A549 (cell line): ENCODE measurements around the gene SLC17A3. TPM values are rescaled to one million over a fixed set of nuclear protein-coding genes. Genes with fewer than 3 reads are reported as not detected.

Experiments
- ATAC-seq, 2 experiments: fragments of 200-7000 bp in 1 of 2; fragments of >200 bp in 1 of 2; cut with Nextera tagmentation in 1 of 2; cut with Tn5 transposase in 1 of 2; 3 replicates each; pipeline versions ENCODE4 v1.8.0 to v1.9.1; 2018 to 2020; ENCODE audit warnings: mild to moderate bottlenecking in 1 of 2, moderate library complexity in 1 of 2
- CTCF ChIA-PET: fragments of 300-600 bp; sonication (Branson Sonifier 250); formaldehyde crosslinking; extraction: SDS; loops from one replicate; lab custom pipeline; 2021; ENCODE audit warnings: antibody characterized with exemption, inconsistent platforms; lab: Yijun Ruan, JAX
- POLR2A ChIA-PET: fragments of 350-600 bp; formaldehyde crosslinking; extraction: SDS; loops from one replicate; lab custom pipeline; 2021; ENCODE audit warnings: antibody characterized with exemption, inconsistent platforms; lab: Yijun Ruan, JAX
- DNase-seq, 2 experiments: peaks; one replicate each; pipeline versions ENCODE4 v3.0.0 to v3.0.0-alpha.2; 2011 to 2016; ENCODE audit warnings: low read depth in 1 of 2, low spot score in 1 of 2
- FAIRE-seq: peaks from 2 replicates; lab custom pipeline; 2011; peaks lifted over from hg19 to GRCh38; lab: Jason Lieb, UNC
- H3K27ac ChIP-seq, 2 experiments: fragments of >200 bp; sonication (Bioruptor Twin); formaldehyde crosslinking; 3 replicates each; pipeline ENCODE4 v1.5.1; 2016 to 2017
- H3K4me1 ChIP-seq: fragments of >200 bp; sonication (Bioruptor Twin); formaldehyde crosslinking; 3 replicates; pipeline ENCODE4 v1.6.1; 2016
- H3K4me2 ChIP-seq: fragments of >200 bp; sonication (Bioruptor Twin); formaldehyde crosslinking; 3 replicates; pipeline ENCODE4 v1.6.1; 2016
- H3K4me3 ChIP-seq: fragments of >200 bp; sonication (Bioruptor Twin); formaldehyde crosslinking; 3 replicates; pipeline ENCODE4 v1.5.1; 2016
- H3K9me3 ChIP-seq: fragments of >200 bp; sonication (Bioruptor Twin); formaldehyde crosslinking; 3 replicates; pipeline ENCODE4 v1.6.1; 2016
- ATOH8 ChIP-seq: fragments of 250-450 bp; sonication (Bioruptor Pico); IDR thresholded peaks from 2 replicates; pipeline ENCODE4 v1.5.0; 2020; ENCODE audit warnings: low read depth, mild to moderate bottlenecking, moderate library complexity
- BHLHE40 ChIP-seq: IDR thresholded peaks from 2 replicates; pipeline ENCODE4 v1.6.1; 2012; ENCODE audit warnings: low read depth, low read length, inconsistent platforms
- CBX2 ChIP-seq: fragments of 200-600 bp; sonication (generic); IDR thresholded peaks from 2 replicates; pipeline ENCODE4 v1.6.1; 2016; ENCODE audit warnings: low read depth, mild to moderate bottlenecking, borderline replicate concordance
- CTCF ChIP-seq: fragments of >200 bp; sonication (Bioruptor Twin); formaldehyde crosslinking; IDR thresholded peaks from 3 replicates; pipeline ENCODE4 v1.5.1; 2016
- EHMT2 ChIP-seq: fragments of 200-600 bp; sonication (generic); IDR thresholded peaks from 2 replicates; pipeline ENCODE4 v1.6.1; 2016; ENCODE audit warnings: antibody characterized with exemption, low read depth, mild to moderate bottlenecking, moderate library complexity
- EP300 ChIP-seq, 2 experiments: fragments of >200 bp; sonication (Bioruptor Twin); formaldehyde crosslinking; IDR thresholded peaks; 2 replicates in 1 of 2; 3 replicates in 1 of 2; pipeline ENCODE4 v1.6.1; 2016 to 2017
- FOSB ChIP-seq: fragments of 250-450 bp; sonication (Bioruptor Pico); IDR thresholded peaks from 2 replicates; pipeline ENCODE4 v1.5.0; 2020; ENCODE audit warnings: mild to moderate bottlenecking, moderate library complexity
- HES2 ChIP-seq: fragments of >200 bp; sonication (Bioruptor Twin); formaldehyde crosslinking; IDR thresholded peaks from 2 replicates; pipeline ENCODE4 v1.6.1; 2016
- HEYL ChIP-seq: fragments of 250-450 bp; sonication (Bioruptor Pico); IDR thresholded peaks from 2 replicates; pipeline ENCODE4 v1.8.0; 2021; ENCODE audit warnings: mild to moderate bottlenecking, moderate library complexity
- HMGXB4 ChIP-seq: fragments of 250-450 bp; sonication (Bioruptor Pico); IDR thresholded peaks from 2 replicates; pipeline ENCODE4 v1.5.0; 2021; ENCODE audit warnings: mild to moderate bottlenecking, moderate library complexity, borderline replicate concordance
- HOXA7 ChIP-seq: fragments of 250-450 bp; sonication (Bioruptor Pico); IDR thresholded peaks from 2 replicates; pipeline ENCODE4 v1.5.0; 2020; ENCODE audit warnings: mild to moderate bottlenecking, moderate library complexity
- HOXB13 ChIP-seq: fragments of 250-450 bp; sonication (Bioruptor Pico); IDR thresholded peaks from 2 replicates; pipeline ENCODE4 v1.5.0; 2020; ENCODE audit warnings: low read depth, mild to moderate bottlenecking, moderate library complexity
- JUNB ChIP-seq: fragments of >200 bp; sonication (Bioruptor Twin); formaldehyde crosslinking; IDR thresholded peaks from 2 replicates; pipeline ENCODE4 v1.6.1; 2016
- KDM1A ChIP-seq: fragments of 200-600 bp; sonication (generic); IDR thresholded peaks from 2 replicates; pipeline ENCODE4 v1.6.1; 2016; ENCODE audit warnings: low read depth, mild to moderate bottlenecking
- MAFK ChIP-seq: fragments of 450-650 bp; IDR thresholded peaks from 2 replicates; pipeline ENCODE4 v1.6.1; 2014; ENCODE audit not compliant: partially characterized antibody
- MAX ChIP-seq: IDR thresholded peaks from 2 replicates; pipeline ENCODE4 v1.6.1; 2012
- MAZ ChIP-seq: fragments of 150-350 bp; IDR thresholded peaks from 2 replicates; pipeline ENCODE4 v1.6.1; 2014; ENCODE audit warnings: antibody characterized with exemption, low read depth, low read length, borderline replicate concordance
- NR3C1 ChIP-seq: fragments of >200 bp; sonication (Bioruptor Twin); formaldehyde crosslinking; IDR thresholded peaks from 3 replicates; pipeline ENCODE4 v1.6.1; 2017
- POLR2AphosphoS2 ChIP-seq: conservative IDR thresholded peaks from 2 replicates; pipeline ENCODE4 v1.6.1; 2012; ENCODE audit warnings: low read length, improper control_type of control experiment, inconsistent platforms
- RAD21 ChIP-seq, 2 experiments: fragments of >200 bp in 1 of 2; sonication (Bioruptor Twin) in 1 of 2; formaldehyde crosslinking in 1 of 2; IDR thresholded peaks in 1 of 2; conservative IDR thresholded peaks in 1 of 2; 2 replicates in 1 of 2; 3 replicates in 1 of 2; pipeline ENCODE4 v1.6.1; 2012 to 2018; ENCODE audit warnings: inconsistent platforms in 1 of 2
- RARB ChIP-seq: fragments of 250-450 bp; sonication (Bioruptor Pico); IDR thresholded peaks from 2 replicates; pipeline ENCODE4 v1.8.0; 2021; ENCODE audit warnings: mild to moderate bottlenecking, moderate library complexity
- REST ChIP-seq: fragments of 200-600 bp; sonication (generic); IDR thresholded peaks from 2 replicates; pipeline ENCODE4 v1.6.1; 2016; ENCODE audit warnings: antibody characterized with exemption, mild to moderate bottlenecking, moderate library complexity
- SREBF2 ChIP-seq: fragments of 450-650 bp; IDR thresholded peaks from 2 replicates; pipeline ENCODE4 v1.6.1; 2014; ENCODE audit warnings: mild to moderate bottlenecking, moderate library complexity
- TFCP2L1 ChIP-seq: fragments of 250-450 bp; sonication (Bioruptor Pico); IDR thresholded peaks from 2 replicates; pipeline ENCODE4 v1.5.0; 2021; ENCODE audit warnings: mild to moderate bottlenecking
- ZFP36 ChIP-seq: fragments of 450-650 bp; IDR thresholded peaks from 2 replicates; pipeline ENCODE4 v1.6.1; 2014; ENCODE audit warnings: borderline replicate concordance; ENCODE audit not compliant: partially characterized antibody
- ZNF302 ChIP-seq: fragments of 250-450 bp; sonication (Bioruptor Pico); IDR thresholded peaks from 2 replicates; pipeline ENCODE4 v1.9.0; 2021; ENCODE audit warnings: inconsistent platforms, mild to moderate bottlenecking, moderate library complexity
- WGBS: methylation state at CpG from one replicate; pipeline ENCODE4 v1.1.6; 2017; ENCODE audit errors: missing lambda C conversion rate; 5-methylcytosine and 5-hydroxymethylcytosine counted together
- polyA plus RNA-seq, 4 experiments: library from polyadenylated mRNA; depleted of rRNA in 3 of 4; stranded (reverse); fragments of >200 nt; fragmentation: RNase III in 1 of 4; extraction: RNeasy Plus Mini Kit Qiagen cat#74134 plus additional on column Dnase treatment in 1 of 4; gene quantifications; 2 replicates in 3 of 4; 3 replicates in 1 of 4; pipeline ENCODE4 v1.2.3, GENCODE V29; 2011 to 2017

SLC17A3 gene
- polyA plus RNA-seq, 2 of the 4 experiments (the other 2 are of a cell fraction), result 5.3 to 7.5 TPM

GRCh38 chr6:25875563-25875905, 1.5 kb upstream of the SLC17A3 start:
- POLR2A ChIA-PET, result no interaction called here
- no peak for FAIRE-seq

GRCh38 chr6:25874822-25875562, 949 bp upstream of the SLC17A3 start:
- Histone ChIP-seq H3K4me3 (no peak overlapping the region), H3K9me3 (no peaks in the 10 kb centered on the region), H3K27ac (peak overlapping the region; percentile 91 to 92), H3K4me1 (peaks cover 43% of the 10 kb centered on the region), H3K4me2 (peak overlapping the region; percentile 58)
- ChIA-PET CTCF (no interaction called here), POLR2A (no interaction called here)
- TF ChIP-seq HOXB13 (no peak), MAFK (no peak), KDM1A (no peak), EP300 (IDR thresholded peaks at IDR 0.05) (0 out of 5 replicates have a peak, but pooled peaks of 1 of the 2 experiments have one; percentile 16), RARB (no peak), ZFP36 (no peak), CTCF (no peak), RAD21 (conservative IDR thresholded peaks at IDR 0.05 in 1 of 2, IDR thresholded peaks at IDR 0.05 in 1 of 2) (no peak)
- FAIRE-seq, result no peak
- ATAC-seq, result peak; percentile 43 to 63
- 35% methylated on average over 3 of the region's 3 CpGs for WGBS
- no peak for DNase-seq

More at GRCh38 chr6:25875563-25875905, 1.5 kb upstream of the SLC17A3 start:
- CTCF ChIA-PET, result no interaction called here
- Histone ChIP-seq H3K4me2 (peak overlapping the region; percentile 58), H3K4me1 (peaks cover 43% of the 10 kb centered on the region), H3K9me3 (no peaks in the 10 kb centered on the region), H3K27ac (peak overlapping the region; percentile 91 to 92), H3K4me3 (no peak overlapping the region)
- WGBS, result 3% methylated on average over 3 of the region's 3 CpGs
- ATAC-seq (peak in 1 of 2 experiments; percentile 47; a peak in 2 of 6 replicates), DNase-seq (no peak)
- TF ChIP-seq BHLHE40 (no peak), MAX (no peak), RARB (no peak), HES2 (no peak), HMGXB4 (CRISPR knock-in tag) (no peak), POLR2AphosphoS2 (no peak), FOSB (CRISPR knock-in tag) (no peak), NR3C1 (no peak), SREBF2 (no peak), EP300 (IDR thresholded peaks at IDR 0.05) (no peak), ZNF302 (CRISPR knock-in tag) (no peak), JUNB (no peak), HEYL (CRISPR knock-in tag) (no peak), KDM1A (no peak), EHMT2 (no peak)

GRCh38 chr6:25872814-25873213, 1.2 kb downstream of the SLC17A3 start:
- Histone ChIP-seq H3K4me2 (peak overlapping the region; percentile 58), H3K9me3 (no peaks in the 10 kb centered on the region), H3K4me1 (peaks cover 43% of the 10 kb centered on the region), H3K27ac (peak overlapping the region; percentile 91 to 92), H3K4me3 (no peak overlapping the region)
- DNase-seq (no peak), FAIRE-seq (no peak), ATAC-seq (no peak)
- 52% methylated on average over 1 of the region's 1 CpG for WGBS
- POLR2A ChIA-PET, result no interaction called here
- CTCF ChIA-PET, result interaction anchor here (1.6 kb wide), 1 partner anchor 10 kb away, joined by 4 read pairs; no protein-coding TSS in a partner anchor
- TF ChIP-seq CBX2, result no peak
- no peak for TF ChIP-seq SREBF2
- no peak for TF ChIP-seq HOXA7 (CRISPR knock-in tag)
- TF ChIP-seq MAZ, result no peak
- TF ChIP-seq REST, result no peak
- no peak for TF ChIP-seq ATOH8 (CRISPR knock-in tag)
- no peak for TF ChIP-seq TFCP2L1 (CRISPR knock-in tag)
